B cell (primary cell): ENCODE results near the gene PTPN14. TPM values are rescaled to one million over a fixed set of nuclear protein-coding genes. Genes with fewer than 3 reads are reported as not detected.

Experiments
- ATAC-seq: fragments of 200-7000 bp; cut with Tn5 transposase; one replicate; pipeline ENCODE4 v1.10.0; 2021; ENCODE audit warnings: low read depth, mild to moderate bottlenecking, moderate number of reproducible peaks, moderate library complexity
- CTCF ChIA-PET: fragments of 350-600 bp; sonication (Branson Sonifier 250); formaldehyde crosslinking; loops from one replicate; lab custom pipeline; 2021; ENCODE audit warnings: antibody characterized with exemption, inconsistent platforms; lab: Charles Lee
- POLR2A ChIA-PET: fragments of 350-600 bp; sonication (Branson Sonifier 250); formaldehyde crosslinking; loops from one replicate; lab custom pipeline; 2021; ENCODE audit warnings: antibody characterized with exemption; lab: Charles Lee
- DNase-seq: peaks from one replicate; pipeline ENCODE4 v3.0.0; 2013
- H2AFZ ChIP-seq: 2 replicates; pipeline ENCODE4 v1.6.1; 2012; ENCODE audit warnings: mild to moderate bottlenecking, low read depth, low read length; ENCODE audit not compliant: insufficient read depth, poor library complexity, severe bottlenecking
- H3K27ac ChIP-seq, 2 donors: 1 replicate in 1 of 2; 2 replicates in 1 of 2; pipeline ENCODE4 v1.5.1; 2012 to 2013; ENCODE audit warnings: low read length in 2 of 2, mild to moderate bottlenecking in 2 of 2, moderate library complexity in 1 of 2
- H3K27me3 ChIP-seq, 4 experiments: fragments of 200-600 bp in 1 of 4; sonication (generic) in 1 of 4; replicated peaks in 1 of 4; 1 replicate in 2 of 4; 2 replicates in 2 of 4; pipeline versions ENCODE4 v1.6.1 to v1.7.0; 2013 to 2016; ENCODE audit warnings: low read length in 3 of 4, mild to moderate bottlenecking in 2 of 4, mixed read lengths in 1 of 4, moderate library complexity in 1 of 4; ENCODE audit not compliant: insufficient read depth in 4 of 4, control insufficient read depth in 3 of 4; ENCODE audit errors: control extremely low read depth in 1 of 4
- H3K36me3 ChIP-seq, 2 experiments: replicated peaks in 1 of 2; 1 replicate in 1 of 2; 2 replicates in 1 of 2; pipeline versions ENCODE4 v1.6.1 to v1.7.1; 2013; ENCODE audit warnings: low read length in 1 of 2; ENCODE audit not compliant: insufficient read depth in 2 of 2, control insufficient read depth in 1 of 2; ENCODE audit errors: control extremely low read depth in 1 of 2, extremely low read depth in 1 of 2
- H3K4me1 ChIP-seq, 2 donors: fragments of 200-600 bp in 1 of 2; sonication (generic) in 1 of 2; 1 replicate in 1 of 2; 2 replicates in 1 of 2; pipeline versions ENCODE4 v1.5.1 to v1.6.1; 2013 to 2017; ENCODE audit warnings: low read length in 2 of 2; ENCODE audit not compliant: control insufficient read depth in 2 of 2, insufficient read depth in 2 of 2
- H3K4me2 ChIP-seq: replicated peaks from 2 replicates; pipeline ENCODE3; 2012; ENCODE audit warnings: mild to moderate bottlenecking, low read depth, low read length; ENCODE audit not compliant: poor library complexity, severe bottlenecking
- H3K4me3 ChIP-seq, 5 experiments: fragments of 200-600 bp in 1 of 5; sonication (generic) in 1 of 5; 1 replicate in 3 of 5; 2 replicates in 2 of 5; pipeline versions ENCODE4 v1.5.1 to v1.7.0; 2011 to 2016; ENCODE audit warnings: low read length in 4 of 5, mild to moderate bottlenecking in 4 of 5, low read depth in 2 of 5, control low read depth in 1 of 5, moderate library complexity in 1 of 5; ENCODE audit not compliant: insufficient read depth in 1 of 5; ENCODE audit errors: control extremely low read depth in 1 of 5, extremely low read depth in 1 of 5
- H3K79me2 ChIP-seq: fragments of 200-600 bp; sonication (generic); one replicate; pipeline ENCODE4 v1.6.0; 2016; ENCODE audit warnings: low read length; ENCODE audit not compliant: control insufficient read depth, insufficient read depth
- H3K9ac ChIP-seq: fragments of 200-600 bp; sonication (generic); 2 replicates; pipeline ENCODE4 v1.6.1; 2017; ENCODE audit warnings: mild to moderate bottlenecking, low read length, moderate library complexity
- H3K9me3 ChIP-seq, 3 donors: one replicate each; pipeline versions ENCODE4 v1.6.1 to v1.7.1; 2013; ENCODE audit warnings: low read length in 2 of 3; ENCODE audit not compliant: control insufficient read depth in 2 of 3, insufficient read depth in 1 of 3; ENCODE audit errors: control extremely low read depth in 1 of 3
- H4K20me1 ChIP-seq: 2 replicates; pipeline ENCODE4 v1.6.0; 2012; ENCODE audit warnings: mild to moderate bottlenecking, low read length; ENCODE audit not compliant: insufficient read depth, control insufficient read depth, poor library complexity, severe bottlenecking
- H3K27ac Mint-ChIP-seq: one replicate; pipeline ENCODE4 v1.8.0; 2021; ENCODE audit warnings: mixed read lengths
- H3K27me3 Mint-ChIP-seq: one replicate; pipeline ENCODE4 v1.8.0; 2021; ENCODE audit warnings: mixed read lengths
- H3K4me1 Mint-ChIP-seq: one replicate; pipeline ENCODE4 v1.8.0; 2021; ENCODE audit warnings: mixed read lengths
- H3K4me3 Mint-ChIP-seq: one replicate; pipeline ENCODE4 v1.8.0; 2021; ENCODE audit warnings: mixed read lengths
- H3K9me3 Mint-ChIP-seq: one replicate; pipeline ENCODE4 v1.8.0; 2022; ENCODE audit warnings: mixed read lengths; ENCODE audit not compliant: insufficient read depth
- EZH2 ChIP-seq: IDR thresholded peaks from 2 replicates; pipeline ENCODE4 v1.6.1; 2012; ENCODE audit warnings: borderline replicate concordance, low read depth, mild to moderate bottlenecking, moderate library complexity, low read length; ENCODE audit not compliant: insufficient read depth, poor library complexity, severe bottlenecking
- WGBS: methylation state at CpG from one replicate; pipeline ENCODE4 v1.1.5; 2013; ENCODE audit warnings: missing lambda C conversion rate; ENCODE audit not compliant: insufficient coverage; 5-methylcytosine and 5-hydroxymethylcytosine counted together
- intact Hi-C: fragments of 100-400 bp; cut with micrococcal nuclease; formaldehyde crosslinking; loops from one replicate; pipeline ENCODE4 v1.10.0; 2022
- polyA plus RNA-seq: library from polyadenylated mRNA; depleted of rRNA; stranded (reverse); fragments of >200 nt; gene quantifications from 2 replicates; pipeline ENCODE4 v1.2.3, GENCODE V29; 2012
- total RNA-seq, 2 donors: library from RNA; stranded (reverse); fragments of 120-200 nt in 1 of 2; gene quantifications; 1 replicate in 1 of 2; 2 replicates in 1 of 2; pipeline versions ENCODE4 v1.2.3 to v1.2.4, GENCODE V29; 2013 to 2022
- TF ChIP-seq, protein P1 (sequence below): fragments of 200-600 bp; IDR thresholded peaks from one replicate; pipeline ENCODE4 v1.8.0; 2022; ENCODE audit warnings: antibody characterized with exemption, mild to moderate bottlenecking

The PTPN14 gene
- total and polyA plus RNA-seq, 2 donors (not counting 1 experiment from before 2014, with no cell fraction given) = under 0.01 TPM; not detected in 1

DNA sequence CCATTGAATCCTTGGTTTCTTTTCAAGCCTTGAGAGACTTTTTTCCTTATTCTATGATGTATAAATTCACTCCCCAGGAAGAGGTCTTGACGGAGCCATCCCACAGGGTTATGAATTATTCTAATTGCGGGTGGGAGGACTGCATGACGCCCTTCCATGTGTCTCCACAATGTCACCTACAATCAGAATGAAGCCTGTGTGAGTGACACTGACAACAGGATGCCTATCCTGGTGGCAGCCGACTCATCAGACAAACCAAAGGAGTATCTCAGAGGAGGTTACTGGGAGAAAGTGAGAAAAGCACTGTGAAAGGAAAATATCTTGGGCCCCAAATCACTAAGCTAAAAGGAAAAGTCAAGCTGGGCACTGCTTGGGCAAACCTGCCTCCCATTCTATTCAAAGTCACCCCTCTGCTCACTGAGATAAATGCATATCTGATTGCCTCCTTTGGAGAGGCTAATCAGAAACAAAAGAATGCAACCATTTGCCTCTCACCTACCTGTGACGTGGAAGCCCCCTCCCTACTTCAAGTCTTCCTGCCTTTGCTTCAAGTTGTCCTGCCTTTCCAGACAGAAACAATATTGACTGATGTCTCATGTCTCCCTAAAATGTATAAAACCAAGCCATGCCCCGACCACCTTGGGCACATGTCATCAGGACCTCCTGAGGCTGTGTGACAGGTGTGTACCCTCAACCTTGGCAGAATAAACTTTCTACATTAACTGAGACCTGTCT is 172.0 kb downstream of the PTPN14 start:
- ChIA-PET CTCF (no interaction called here), POLR2A (no interaction called here)
- H3K36me3 ChIP-seq = no peaks in the 10 kb centered on the region
- ATAC-seq (no peak), DNase-seq (no peak)
- TF ChIP-seq, protein P1, sequence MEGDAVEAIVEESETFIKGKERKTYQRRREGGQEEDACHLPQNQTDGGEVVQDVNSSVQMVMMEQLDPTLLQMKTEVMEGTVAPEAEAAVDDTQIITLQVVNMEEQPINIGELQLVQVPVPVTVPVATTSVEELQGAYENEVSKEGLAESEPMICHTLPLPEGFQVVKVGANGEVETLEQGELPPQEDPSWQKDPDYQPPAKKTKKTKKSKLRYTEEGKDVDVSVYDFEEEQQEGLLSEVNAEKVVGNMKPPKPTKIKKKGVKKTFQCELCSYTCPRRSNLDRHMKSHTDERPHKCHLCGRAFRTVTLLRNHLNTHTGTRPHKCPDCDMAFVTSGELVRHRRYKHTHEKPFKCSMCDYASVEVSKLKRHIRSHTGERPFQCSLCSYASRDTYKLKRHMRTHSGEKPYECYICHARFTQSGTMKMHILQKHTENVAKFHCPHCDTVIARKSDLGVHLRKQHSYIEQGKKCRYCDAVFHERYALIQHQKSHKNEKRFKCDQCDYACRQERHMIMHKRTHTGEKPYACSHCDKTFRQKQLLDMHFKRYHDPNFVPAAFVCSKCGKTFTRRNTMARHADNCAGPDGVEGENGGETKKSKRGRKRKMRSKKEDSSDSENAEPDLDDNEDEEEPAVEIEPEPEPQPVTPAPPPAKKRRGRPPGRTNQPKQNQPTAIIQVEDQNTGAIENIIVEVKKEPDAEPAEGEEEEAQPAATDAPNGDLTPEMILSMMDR = no peak
- TF ChIP-seq EZH2 = no peak
- no peak overlapping the region for H3K27ac Mint-ChIP-seq
- no peaks in the 10 kb centered on the region for H3K79me2 ChIP-seq
- WGBS = 75% methylated on average over 2 of the region's 6 CpGs
- intact Hi-C loops = no loop called here
- H3K4me2 ChIP-seq = no peak overlapping the region
- no peaks in the 10 kb centered on the region for H3K27me3 ChIP-seq
- no peaks in the 10 kb centered on the region for H3K4me1 Mint-ChIP-seq
- H3K27me3 Mint-ChIP-seq = no peaks in the 10 kb centered on the region
- no peaks in the 10 kb centered on the region for H3K4me1 ChIP-seq
- H3K9me3 Mint-ChIP-seq = no peaks in the 10 kb centered on the region
- H3K27ac ChIP-seq = no peak overlapping the region
- no peak overlapping the region for H3K4me3 ChIP-seq
- H3K9me3 ChIP-seq = no peaks in the 10 kb centered on the region
- H2AFZ ChIP-seq = no peak overlapping the region
- no peak overlapping the region for H3K4me3 Mint-ChIP-seq
- H4K20me1 ChIP-seq = no peaks in the 10 kb centered on the region
- H3K9ac ChIP-seq = no peak overlapping the region

DNA sequence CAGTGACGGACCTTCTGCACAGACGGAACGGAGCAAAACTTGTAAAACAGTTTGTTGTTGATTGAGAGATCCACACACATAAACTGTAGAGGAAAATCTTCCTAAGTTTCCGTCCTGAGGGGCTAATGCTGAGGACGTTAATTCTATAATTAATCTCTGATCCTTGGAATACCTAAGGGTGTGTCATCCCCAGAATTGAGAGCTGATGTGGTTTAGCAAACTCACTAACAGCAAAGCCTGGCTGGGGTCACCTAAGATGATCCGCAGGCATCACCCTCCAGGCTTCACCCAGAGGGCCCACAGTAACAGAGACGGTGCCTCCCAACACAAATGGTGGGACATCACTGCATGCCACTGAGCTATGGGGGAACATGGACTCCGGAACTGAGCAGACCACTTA is 172.9 kb downstream of the PTPN14 start:
- ATAC-seq (no peak), DNase-seq (no peak)
- Histone ChIP-seq H3K4me3 (no peak overlapping the region), H4K20me1 (no peaks in the 10 kb centered on the region), H3K79me2 (no peaks in the 10 kb centered on the region), H3K4me1 (no peaks in the 10 kb centered on the region), H3K4me2 (no peak overlapping the region), H2AFZ (no peak overlapping the region), H3K9me3 (no peaks in the 10 kb centered on the region), H3K27me3 (no peaks in the 10 kb centered on the region), H3K9ac (no peak overlapping the region), H3K27ac (no peak overlapping the region), H3K36me3 (no peaks in the 10 kb centered on the region)
- ChIA-PET POLR2A (no interaction called here), CTCF (no interaction called here)
- intact Hi-C loops = no loop called here
- peaks cover 4% of the 10 kb centered on the region for H3K27me3 Mint-ChIP-seq
- H3K9me3 Mint-ChIP-seq = no peaks in the 10 kb centered on the region
- WGBS = 96% methylated on average over 3 of the region's 8 CpGs
- no peaks in the 10 kb centered on the region for H3K4me1 Mint-ChIP-seq
- no peak overlapping the region for H3K4me3 Mint-ChIP-seq
- no peak for TF ChIP-seq EZH2
- TF ChIP-seq, protein P1 = no peak
- H3K27ac Mint-ChIP-seq = no peak overlapping the region
